IPS DF 4.7 (cell line): ENCODE results near the gene FKBP15.
"Not testable (repeated sequence)": the region's sequence is repeated elsewhere in the genome, so short reads cannot be mapped to it uniquely, and the experiment has no call there.

Experiments used
- DNase-seq: peaks from one replicate; pipeline ENCODE4 v3.0.0-alpha.2; 2013; ENCODE audit warnings: low spot score; ENCODE audit errors: extremely low read depth

The FKBP15 gene

DNA sequence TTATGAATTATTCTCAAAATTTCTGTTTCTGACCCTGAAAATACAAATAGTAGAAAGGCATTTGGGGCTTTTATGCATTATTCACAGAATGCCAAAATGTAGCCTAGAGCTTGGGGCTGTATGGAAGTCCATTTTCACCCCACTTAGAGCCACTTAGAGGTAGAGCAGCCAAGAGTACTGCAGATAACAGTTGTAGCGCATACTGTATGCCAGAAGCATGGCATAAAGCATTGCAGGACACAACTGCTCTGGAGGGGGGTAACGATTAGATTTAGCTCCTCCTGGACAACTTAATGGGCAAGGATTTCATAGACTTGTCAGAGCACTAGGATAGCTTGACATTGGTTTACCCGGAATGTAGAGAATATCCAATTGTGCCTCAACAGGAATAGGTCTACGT lies 15.9 kb upstream of the FKBP15 start:
- no peak for DNase-seq

DNA sequence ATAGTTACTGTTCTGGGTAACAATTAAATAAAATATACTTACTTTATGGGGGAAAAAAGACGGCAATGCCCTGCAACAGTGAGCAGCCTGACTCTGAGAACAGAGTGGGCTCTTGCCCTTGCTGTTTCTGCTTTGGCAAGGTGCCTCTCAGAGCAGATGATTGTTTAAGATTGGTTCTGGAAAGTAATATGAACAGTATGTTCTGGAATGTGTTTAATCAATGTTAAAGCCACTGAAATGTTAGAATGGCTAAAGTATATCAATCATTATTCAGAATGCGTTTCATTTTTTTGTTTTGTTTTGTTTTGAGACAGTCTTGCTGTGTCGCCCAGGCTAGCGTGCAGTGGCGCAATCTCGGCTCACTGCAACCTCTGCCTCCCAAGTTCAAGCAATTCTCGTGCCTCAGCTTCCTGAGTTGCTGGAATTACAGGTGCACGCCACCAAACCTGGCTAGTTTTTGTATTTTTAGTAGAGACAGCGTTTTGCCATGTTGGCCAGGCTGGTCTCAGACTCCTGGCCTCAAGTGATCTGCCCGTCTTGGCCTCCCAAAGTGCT lies 14.7 kb upstream of the FKBP15 start:
- not testable (repeated sequence) for DNase-seq

DNA sequence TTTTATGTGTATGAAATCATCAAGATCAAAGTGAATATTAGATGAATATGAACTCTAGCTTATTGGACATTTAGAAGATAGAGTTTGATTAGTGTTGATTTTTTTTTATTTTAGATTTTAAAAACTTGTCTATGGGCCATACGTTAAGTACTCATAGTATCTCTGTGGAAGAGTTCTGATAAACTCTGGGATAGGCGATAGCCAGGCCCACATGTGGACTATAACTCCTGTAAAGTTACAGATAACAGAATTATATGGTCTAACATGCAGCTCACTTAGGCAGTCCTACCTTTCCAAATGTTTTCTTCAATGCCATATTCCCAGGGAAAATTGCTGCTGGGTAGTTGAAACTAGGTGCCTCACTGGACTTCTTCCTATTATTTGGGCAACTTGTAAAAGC lies 10.6 kb upstream of the FKBP15 start:
- no peak for DNase-seq

DNA sequence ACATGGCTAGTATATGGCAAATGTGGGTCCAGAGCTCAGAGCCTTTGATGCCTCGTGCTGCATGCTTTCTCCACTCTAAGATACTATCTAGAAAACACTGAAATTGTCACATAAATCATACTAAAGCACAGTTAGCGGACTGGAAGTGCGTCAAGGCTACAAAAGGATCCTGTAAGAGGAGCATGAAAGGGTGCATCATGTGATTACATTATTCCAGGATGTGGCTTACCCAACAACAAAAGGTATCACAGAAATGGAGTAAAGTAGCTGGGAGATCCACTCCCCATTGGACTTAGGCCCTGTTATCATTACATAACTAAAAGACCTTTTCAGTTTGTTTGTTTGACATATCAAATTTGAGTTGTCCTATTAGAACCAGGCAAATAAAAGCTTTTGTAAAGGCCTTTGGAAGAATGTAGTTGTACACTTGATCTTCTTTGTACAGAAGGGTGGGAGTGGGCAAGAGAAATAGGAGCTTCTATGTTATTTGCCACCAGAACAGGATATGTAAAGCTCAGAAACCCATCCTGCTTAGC lies 7.1 kb upstream of the FKBP15 start:
- no peak for DNase-seq

DNA sequence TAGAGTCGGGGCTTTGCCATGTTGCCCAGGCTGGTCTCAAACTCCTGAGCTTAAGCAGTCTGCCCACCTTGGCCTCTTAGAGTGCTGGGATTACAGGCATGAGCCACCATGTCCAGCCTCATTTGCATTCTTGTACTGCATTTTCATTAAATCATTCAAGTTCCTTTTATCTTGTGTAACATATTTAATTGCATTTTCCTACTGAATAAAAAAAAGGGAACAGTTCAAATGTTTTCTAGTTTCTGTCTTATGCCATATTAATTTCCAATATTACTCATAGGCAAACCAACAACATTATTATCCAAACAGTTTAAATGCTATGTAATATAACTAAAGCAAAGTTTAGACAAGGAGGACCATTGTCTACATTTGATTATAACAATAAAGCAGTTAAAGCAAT lies 6.4 kb upstream of the FKBP15 start:
- no peak for DNase-seq

DNA sequence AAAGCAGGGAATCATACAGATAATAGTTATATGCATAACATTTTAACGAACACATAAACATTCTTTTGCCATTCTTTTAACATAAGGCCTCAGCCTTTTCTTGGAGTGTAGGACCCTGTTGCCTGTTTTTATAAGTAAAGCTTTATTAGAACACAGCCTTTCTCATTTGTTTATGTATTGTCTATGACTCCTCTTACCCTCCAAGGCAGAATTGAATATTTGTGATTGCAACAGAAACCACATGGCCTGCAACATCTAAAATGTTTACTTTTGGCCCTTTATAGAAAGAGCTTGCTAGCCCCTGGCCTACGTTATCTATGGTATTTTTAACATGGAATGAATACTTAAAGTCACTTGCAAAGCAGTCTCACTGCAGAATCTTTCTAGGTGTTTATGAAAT lies 2.9 kb upstream of the FKBP15 start:
- DNase-seq: no peak

DNA sequence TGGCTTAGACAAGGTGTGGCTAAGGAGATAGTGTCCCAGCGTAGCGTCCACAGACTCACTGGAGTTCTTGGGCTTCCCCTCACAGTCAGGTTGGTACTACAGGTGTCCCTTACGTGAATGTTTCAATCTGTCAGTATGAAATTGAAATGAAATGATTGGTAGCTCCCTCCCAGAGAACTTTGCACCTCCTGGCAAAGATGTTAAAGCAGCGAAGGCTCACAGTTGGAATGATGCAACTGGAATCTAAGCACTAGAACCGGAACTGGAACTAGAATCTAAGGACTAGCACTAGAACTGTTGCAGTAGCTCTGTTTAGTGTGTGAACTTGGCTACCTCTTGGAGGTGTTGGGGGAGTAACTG lies 1.4 kb upstream of the FKBP15 start:
- DNase-seq: no peak

DNA sequence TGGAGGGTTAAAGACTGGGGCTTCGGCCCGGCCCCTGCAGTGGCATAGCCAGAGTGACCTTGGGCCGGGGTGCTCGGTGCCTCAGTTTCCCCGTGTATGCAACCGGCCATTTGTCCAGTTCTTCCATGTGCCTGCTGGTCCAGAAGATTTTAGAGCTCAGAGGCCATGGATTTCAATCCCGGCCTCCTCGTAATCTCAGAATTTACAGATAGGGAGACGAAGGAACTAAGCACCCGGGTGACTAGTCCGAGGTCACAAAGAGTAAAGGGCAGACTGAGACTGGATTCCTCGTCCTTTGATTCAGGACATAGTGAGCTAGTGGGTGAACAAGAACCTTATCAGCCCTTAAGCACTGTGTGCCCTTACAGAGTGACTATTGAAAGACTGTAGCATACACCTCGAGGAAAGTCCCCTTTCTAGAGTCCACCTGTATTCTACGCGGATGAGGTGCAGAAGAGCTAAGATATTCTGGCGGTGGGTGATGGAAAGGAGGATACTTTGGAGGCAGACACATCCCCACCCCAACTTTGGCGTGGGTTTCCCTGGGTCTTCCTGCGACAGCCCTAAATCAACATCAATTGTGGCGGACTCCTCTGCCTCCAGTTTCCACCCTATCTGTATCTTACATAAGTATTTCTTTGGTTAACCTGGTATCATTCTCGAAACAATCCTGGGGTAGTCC lies 864 bp upstream of the FKBP15 start:
- no peak for DNase-seq

DNA sequence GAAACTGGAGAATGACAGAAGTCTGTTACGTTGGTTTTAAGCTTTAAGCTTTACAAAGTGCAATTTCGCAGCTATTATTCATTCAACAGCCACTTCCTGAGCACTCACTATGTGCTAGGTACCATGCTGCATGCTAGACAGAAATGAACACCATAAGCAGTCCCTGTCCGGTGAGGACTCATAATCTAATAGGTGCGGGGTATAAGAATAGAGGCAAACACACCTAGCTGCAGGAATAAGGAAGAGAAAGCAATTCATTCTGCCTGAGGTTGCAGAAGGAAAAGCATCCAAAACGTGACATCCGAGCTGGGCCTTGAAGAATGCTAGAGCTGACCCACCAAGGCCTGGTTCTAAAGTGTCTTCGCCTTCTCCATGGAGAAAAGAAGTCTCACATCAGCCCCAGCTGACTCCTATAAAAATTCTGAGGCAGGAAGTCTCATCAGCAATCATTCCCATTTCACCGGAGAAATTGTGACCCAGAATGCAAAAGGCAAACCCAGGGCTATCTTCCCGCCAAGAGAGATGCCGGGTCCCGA lies 542 bp downstream of the FKBP15 start:
- DNase-seq: no peak

DNA sequence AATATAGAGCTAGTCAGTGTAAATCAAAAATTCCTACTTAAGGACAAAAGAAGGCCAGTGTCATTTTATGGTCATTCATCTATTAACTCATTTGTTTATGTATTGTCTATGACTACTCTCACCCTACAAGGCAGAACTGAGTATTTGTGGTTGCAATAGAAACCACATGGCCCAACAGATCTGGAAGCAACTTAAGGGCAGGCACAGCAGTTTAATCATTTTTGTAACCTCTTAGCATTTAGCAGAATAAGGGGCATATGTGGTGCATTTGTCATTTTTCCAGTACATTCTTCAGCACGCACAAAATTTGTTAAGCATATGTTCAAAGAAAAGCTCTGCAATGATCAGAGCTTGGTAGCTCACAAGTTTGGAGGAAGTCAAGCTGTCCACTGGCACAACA lies 1.1 kb downstream of the FKBP15 start:
- DNase-seq: no peak

DNA sequence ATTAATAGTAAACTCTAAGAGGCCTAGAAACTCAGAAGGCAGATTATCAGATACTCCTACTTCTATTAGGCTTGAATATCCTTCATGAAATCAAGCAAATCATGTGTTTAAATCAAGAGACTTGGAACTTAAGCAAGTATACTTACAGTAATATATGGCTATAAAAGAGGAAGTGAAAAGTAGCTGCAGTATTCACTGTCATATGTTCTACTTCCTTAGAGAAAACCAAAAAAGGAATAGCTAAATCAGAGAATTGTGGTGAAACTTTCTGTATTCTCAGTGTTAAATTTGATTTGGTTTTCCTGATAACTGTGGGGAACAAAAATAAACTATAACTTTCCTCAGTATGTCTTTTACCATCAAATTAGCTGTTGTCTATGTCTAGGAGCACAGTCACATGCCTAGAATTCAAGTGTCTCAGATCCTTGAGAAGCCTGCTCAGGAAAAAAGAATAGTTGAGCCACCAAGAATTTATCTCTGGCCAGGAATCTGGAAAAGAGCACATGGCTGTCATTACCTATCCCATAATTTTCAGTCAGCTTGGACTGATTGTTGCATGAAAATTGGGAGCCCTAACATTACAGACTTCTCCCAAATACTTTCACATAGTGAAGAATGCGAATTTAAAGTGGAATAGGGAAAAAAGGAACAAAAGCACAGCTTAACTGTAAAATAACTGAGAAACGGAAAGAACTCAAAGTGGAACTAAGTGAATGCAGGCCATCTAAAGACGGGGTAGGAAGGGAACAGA lies 1.7 kb downstream of the FKBP15 start:
- DNase-seq: no peak

DNA sequence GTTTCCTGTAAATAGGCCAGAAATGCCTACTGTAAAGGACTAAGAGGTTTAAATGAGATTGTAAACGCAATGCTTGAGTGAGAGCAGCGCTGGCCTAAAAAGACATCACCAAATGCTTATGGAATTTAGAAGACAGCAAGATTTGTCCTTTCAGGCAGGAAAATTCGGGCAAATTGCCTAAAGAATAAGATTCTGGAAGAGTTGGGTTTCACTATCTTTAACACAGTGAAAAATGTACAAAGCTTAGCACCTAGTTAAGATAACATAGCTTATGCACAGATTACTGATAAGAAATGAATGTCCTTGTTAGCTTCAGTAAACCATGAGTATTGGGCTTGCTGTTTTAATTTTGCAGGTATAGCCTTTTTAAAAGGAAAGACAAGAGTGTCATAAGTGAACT lies 4.7 kb downstream of the FKBP15 start:
- DNase-seq: no peak

DNA sequence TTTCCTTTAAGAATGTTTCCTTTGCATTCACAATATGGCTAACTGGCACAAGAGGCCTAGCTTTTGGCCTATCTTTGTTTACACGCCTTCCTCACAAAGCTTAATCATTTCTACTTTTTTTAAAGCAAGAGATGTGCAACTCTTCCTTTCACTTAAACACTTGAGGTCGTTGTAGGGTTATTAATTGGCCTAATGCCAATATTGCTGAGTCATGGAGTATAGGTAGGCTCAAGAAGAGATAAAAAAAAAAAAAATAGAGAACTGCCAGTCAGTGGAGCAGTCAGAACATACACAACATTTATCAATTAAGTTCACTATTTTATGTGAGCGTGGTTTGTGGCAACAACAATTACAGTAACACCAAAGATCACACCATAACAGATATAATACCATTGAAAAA lies 5.9 kb downstream of the FKBP15 start:
- DNase-seq: no peak

DNA sequence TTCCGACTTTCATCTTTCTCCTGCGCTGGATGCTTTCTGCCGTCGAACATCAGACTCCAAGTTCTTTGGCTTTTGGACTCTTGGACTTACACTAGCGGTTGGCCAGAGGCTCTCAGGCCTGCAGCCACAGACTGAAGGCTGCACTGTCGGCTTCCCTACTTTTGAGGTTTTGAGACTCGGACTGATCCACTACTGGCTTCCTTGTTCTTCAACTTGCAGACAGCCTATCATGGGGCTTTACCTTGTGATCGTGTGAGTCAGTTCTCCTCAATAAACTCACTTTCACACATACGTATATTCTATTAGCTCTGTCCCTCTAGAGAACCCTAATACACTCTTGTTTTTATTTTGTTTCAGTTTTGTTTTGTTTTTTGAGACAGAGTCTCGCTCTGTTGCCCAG lies 10.3 kb downstream of the FKBP15 start:
- no peak for DNase-seq

DNA sequence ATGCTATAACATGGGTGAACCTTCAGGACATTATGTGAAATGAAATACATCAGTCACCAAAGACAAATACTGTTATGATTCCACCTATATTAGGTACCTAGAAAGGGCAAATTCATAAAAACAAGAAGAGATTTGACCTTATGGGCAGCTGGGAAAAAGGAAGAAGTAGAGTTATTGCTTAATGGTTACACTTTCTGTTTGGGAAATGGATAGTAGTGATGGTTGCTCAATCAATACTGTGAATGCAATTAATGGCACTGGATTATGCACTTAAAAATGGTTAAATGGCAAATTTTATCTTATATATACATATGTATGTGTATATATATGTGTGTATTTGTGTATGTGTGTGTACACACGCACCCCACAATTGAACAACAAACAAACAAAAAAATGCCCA lies 15.2 kb downstream of the FKBP15 start:
- DNase-seq: no peak

DNA sequence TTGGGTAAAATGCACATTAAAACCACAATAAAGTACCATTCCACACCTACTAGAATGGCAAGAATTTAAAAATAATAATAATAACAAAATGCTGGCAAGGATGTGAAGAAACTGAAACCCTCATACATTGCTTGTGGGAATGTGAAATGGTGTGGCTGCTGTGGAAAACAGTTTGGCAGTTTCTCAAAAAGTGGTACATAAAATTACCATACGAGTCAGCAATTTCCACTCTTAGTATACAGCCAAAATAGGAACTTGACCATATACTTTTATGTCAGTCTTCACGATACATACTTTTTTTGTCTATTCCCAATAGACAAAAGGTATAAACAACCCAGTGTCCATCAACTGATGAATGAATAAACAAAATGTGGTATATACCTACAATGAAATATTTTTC lies 15.6 kb downstream of the FKBP15 start:
- DNase-seq: no peak

DNA sequence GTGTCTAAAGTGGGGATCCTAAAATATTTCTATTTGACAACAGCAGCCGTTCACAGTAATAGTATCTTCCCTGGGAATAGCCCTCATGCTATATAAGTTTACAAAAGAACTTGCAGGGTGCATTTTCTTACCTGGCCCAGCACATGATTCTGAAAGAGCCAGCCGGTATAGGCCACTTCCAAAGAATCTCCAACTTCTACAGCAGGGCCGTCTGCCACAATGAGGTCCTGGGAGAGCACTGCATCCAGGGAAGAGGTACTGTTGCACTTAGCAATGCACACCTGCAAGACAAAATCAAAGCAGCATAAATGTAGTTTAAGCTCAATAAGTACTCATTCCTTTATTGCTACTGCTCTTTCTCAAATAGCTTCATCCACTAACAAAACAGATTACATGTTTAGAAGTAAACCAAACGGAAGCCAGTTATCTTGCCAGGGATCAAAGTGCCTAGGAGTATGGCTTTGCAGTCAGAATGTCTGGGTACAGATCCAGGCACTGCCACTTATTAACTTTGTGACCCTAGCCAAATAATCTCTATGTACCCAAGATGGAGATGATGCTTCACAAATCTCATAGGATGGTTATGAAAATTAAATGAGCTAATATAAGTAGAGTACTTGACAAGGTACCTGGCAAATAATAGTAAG lies 21.3 kb downstream of the FKBP15 start:
- DNase-seq: no peak

DNA sequence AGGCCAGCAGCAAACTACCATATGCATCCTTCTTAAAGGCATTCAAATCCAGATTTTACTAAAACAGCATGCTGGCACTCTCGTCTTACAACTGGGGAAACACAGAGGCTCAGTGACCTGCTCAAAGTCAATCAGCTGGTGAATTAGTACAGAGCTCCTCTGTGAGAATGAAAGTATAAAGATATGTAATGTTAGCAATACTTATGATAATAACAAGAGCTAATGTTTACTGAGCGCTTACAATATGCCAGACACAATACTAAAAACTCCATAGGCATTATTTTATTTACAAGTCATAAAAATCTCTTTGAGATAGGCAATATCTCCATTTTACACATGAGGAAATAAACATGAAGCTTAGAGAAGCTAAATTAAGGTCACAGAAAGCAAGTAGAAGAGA lies 28.6 kb downstream of the FKBP15 start:
- no peak for DNase-seq

DNA sequence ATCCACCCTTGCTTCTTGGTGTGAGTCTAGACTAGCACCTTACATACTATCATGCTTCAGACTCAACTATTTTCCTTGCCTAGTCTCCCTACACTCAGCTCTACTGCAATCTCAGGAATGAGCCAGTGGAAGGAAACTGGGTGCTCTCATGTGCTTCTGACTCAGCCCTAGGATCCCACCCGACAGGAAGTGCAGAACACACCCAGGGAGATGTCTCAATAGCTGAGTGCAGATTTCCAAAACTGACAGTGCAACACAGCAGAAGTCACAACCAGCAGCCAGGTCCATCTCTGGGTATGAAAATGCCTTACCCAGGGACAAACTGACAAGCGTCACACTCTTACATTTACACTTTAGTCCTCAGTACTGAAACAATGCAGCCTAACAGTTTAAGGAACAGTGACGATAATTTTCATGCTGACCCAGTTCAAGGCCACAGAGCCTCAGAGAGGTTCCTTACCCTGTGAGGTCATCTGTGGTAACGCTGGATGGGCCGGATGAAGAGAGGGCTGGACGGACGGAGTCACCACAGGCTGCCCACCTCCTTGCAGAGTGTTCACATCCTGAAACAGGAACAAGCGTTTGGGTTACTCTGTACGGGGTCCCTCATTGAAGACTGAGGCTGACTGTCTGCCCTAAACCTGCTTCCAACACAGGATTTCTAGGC lies 33.0 kb downstream of the FKBP15 start:
- no peak for DNase-seq

DNA sequence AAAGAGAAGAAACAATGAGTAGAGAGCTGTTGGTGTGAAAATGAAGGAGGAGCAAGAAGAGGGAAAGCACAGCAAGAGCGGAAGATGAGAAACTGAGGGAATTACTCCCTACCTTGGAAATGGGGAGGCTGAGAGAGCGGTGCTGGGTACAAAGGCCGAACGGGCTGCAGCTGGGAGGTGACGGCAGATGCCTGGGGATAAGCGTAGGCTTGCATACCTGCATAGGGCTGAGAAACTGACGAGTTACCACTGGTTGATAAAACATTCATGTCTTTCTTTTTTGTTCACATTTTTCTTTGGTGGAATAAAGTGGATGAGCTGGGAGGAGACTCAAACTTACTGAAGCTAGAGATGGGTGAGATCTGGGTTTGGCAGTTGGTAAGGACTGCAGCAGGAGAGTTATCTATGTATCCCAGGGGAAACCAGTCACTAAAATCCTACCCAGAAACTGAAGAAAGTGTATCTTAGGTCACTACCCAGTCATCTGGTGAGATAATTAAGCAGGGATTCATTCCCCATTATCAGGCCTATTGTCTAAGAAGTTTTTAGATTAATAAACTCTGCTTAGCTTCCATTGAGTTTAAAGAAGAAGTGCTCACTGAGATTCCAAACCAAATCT lies 34.8 kb downstream of the FKBP15 start:
- no peak for DNase-seq

DNA sequence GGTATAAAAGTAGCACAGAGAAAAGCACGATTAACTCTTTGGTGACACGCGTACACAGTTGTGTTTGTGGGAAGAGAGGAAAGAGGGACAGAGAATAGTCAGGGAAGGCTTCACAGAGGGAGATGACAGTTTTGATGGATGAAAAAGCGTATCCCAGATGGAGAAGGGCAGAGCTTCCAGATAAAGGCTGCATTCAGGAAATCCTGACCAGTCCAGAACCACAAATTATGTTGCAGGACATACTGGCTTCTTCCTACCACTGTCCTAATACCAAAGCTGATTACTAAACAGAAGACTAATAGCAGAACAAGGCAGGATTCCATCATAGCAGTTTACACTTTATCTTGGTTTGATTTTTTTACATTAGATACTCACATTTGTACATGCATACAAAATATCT lies 35.8 kb downstream of the FKBP15 start:
- no peak for DNase-seq
